Karpas-422 (cell line): ENCODE results near the gene TMEM135. TPM values are rescaled to one million over a fixed set of nuclear protein-coding genes. Genes with fewer than 3 reads are reported as not detected.

Source experiments
- DNase-seq: peaks from one replicate; pipeline ENCODE4 v3.0.0-alpha.2; 2015
- H2AFZ ChIP-seq: fragments of 200-600 bp; sonication (generic); 2 replicates; pipeline ENCODE4 v1.6.1; 2014; ENCODE audit warnings: antibody characterized with exemption, low read length, mixed read lengths
- H3K27ac ChIP-seq: fragments of 200-600 bp; sonication (generic); 2 replicates; pipeline ENCODE4 v1.5.1; 2014; ENCODE audit warnings: mild to moderate bottlenecking, low read length, moderate library complexity
- H3K27me3 ChIP-seq: fragments of 200-600 bp; sonication (generic); 2 replicates; pipeline ENCODE4 v1.6.1; 2014; ENCODE audit warnings: low read length, mixed read lengths
- H3K36me3 ChIP-seq: fragments of 200-600 bp; sonication (generic); 2 replicates; pipeline ENCODE4 v1.6.1; 2014; ENCODE audit warnings: low read length, mixed read lengths; ENCODE audit not compliant: insufficient read depth
- H3K4me1 ChIP-seq: fragments of 200-600 bp; sonication (generic); 2 replicates; pipeline ENCODE4 v1.6.1; 2014; ENCODE audit warnings: mild to moderate bottlenecking, low read length, mixed read lengths
- H3K4me2 ChIP-seq: fragments of 200-600 bp; sonication (generic); 2 replicates; pipeline ENCODE4 v1.6.1; 2014; ENCODE audit warnings: low read length, low read depth, mild to moderate bottlenecking; ENCODE audit not compliant: poor library complexity, severe bottlenecking
- H3K4me3 ChIP-seq: fragments of 200-600 bp; sonication (generic); 2 replicates; pipeline ENCODE4 v1.5.1; 2014; ENCODE audit warnings: mild to moderate bottlenecking, antibody characterized with exemption, low read length, mixed read lengths
- H3K79me2 ChIP-seq: fragments of 200-600 bp; sonication (generic); 2 replicates; pipeline ENCODE4 v1.6.1; 2014; ENCODE audit warnings: mild to moderate bottlenecking, low read length, mixed read lengths
- H3K9ac ChIP-seq: fragments of 200-600 bp; sonication (generic); 2 replicates; pipeline ENCODE4 v1.6.0; 2014; ENCODE audit warnings: low read length
- H3K9me2 ChIP-seq: fragments of 200-600 bp; sonication (generic), shearing (Covaris generic); replicated peaks from 2 replicates; pipeline ENCODE4 v1.6.0; 2014; ENCODE audit warnings: mild to moderate bottlenecking, low read length, moderate library complexity; ENCODE audit not compliant: insufficient read depth
- H3K9me3 ChIP-seq: fragments of 300-700, 200-600 bp; sonication (generic); 2 replicates; pipeline ENCODE4 v1.6.1; 2014; ENCODE audit warnings: low read length, mixed read lengths
- H4K20me1 ChIP-seq: fragments of 200-600 bp; sonication (generic); 2 replicates; pipeline ENCODE4 v1.6.1; 2014; ENCODE audit warnings: mild to moderate bottlenecking, antibody characterized with exemption, low read length, low read depth; ENCODE audit not compliant: insufficient read depth
- total RNA-seq: library from RNA; depleted of rRNA; stranded (reverse); fragments of >200 nt; shearing (Covaris generic); gene quantifications from 2 replicates; pipeline ENCODE4 v1.2.3, GENCODE V29; 2014; ENCODE audit warnings: low replicate concordance

Gene TMEM135
- total RNA-seq, 1 experiment from 2014 or later, result 228 TPM

DNA sequence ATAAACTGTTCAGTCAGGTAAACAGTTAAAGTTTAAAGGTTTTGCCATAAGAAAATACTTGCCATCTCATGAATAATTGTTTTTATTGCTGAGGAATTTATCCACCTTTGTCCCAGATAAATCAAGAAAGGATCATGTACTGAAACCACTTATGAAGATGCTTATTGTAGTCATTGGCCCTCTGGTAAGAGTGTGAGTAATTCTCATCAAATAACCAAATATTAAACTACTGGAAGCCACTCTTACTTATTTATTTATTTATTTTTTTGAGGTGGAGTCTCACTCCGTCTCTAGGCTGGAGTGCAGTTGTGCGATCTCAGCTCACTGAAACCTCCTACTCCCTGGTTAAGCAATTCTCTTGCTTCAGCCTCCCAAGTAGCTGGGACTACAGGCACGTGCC is 35.1 kb downstream of the TMEM135 start:
- Histone ChIP-seq H3K27me3 (no peaks in the 10 kb centered on the region), H3K9me2 (no peaks in the 10 kb centered on the region), H3K4me2 (no peak overlapping the region), H2AFZ (no peak overlapping the region), H3K4me3 (no peak overlapping the region), H3K4me1 (no peaks in the 10 kb centered on the region), H3K36me3 (peaks cover 73% of the 10 kb centered on the region), H3K9me3 (no peaks in the 10 kb centered on the region), H3K79me2 (peaks cover 83% of the 10 kb centered on the region), H3K27ac (no peak overlapping the region), H4K20me1 (no peaks in the 10 kb centered on the region), H3K9ac (no peak overlapping the region)
- no peak for DNase-seq

DNA sequence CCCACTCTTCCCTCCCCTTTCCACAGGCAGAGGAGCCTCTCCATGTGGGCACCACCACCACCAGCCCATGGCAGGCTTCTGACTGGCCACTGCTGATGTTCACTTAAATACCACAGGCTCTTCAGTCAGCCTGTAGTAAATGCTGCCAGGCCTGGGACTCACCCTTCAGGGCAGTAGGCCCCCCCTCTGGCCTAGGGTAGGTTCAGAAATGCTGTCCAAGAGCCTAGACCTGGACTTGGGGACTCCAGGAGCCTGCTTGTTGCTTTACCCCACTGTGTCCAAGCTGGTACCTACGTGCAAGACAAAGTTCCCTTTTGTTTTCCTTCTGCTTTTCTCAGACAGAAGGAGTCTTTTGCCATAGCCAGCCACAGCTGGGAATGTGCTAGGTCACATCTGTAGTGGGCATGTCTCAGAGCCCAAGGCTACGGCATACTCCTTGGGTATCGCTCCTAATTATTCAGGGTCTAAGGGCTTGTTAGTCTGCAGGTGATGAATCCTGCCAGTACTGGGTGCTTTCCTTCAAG is 38.6 kb downstream of the TMEM135 start:
- Histone ChIP-seq H3K9ac (no peak overlapping the region), H3K9me2 (no peaks in the 10 kb centered on the region), H3K4me2 (no peak overlapping the region), H3K27me3 (no peaks in the 10 kb centered on the region), H3K36me3 (peaks cover 66% of the 10 kb centered on the region), H3K27ac (no peak overlapping the region), H3K4me3 (no peak overlapping the region), H3K4me1 (peaks cover 5% of the 10 kb centered on the region; the same call in 1 of the 2 replicates), H3K9me3 (no peaks in the 10 kb centered on the region), H2AFZ (no peak overlapping the region), H3K79me2 (peaks cover 84% of the 10 kb centered on the region), H4K20me1 (no peaks in the 10 kb centered on the region)
- no peak for DNase-seq

DNA sequence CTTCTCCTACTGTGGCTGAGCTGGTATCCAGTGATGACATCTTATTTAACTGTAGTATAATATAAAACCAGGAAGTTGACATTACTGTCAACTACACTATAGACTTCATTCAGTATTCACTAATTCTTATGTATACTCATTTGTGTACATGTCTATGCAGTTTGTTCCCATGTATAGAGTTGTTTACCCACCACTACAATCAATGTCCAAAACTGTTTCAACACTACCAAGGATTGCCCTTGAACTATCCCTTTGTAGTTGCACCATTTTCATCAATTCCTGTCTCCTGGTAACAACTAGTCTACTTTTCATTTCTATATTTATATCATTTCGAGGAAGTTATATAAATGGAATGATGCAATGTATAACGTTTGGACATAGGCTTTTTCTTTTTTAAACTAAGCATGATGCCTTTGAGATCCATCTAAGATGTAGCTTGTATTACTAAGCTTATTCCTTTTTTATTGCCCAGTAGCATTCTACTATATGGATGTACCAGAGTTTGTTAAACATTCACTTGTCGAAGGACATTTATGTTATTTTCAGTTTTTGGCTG is 39.2 kb downstream of the TMEM135 start:
- H3K9me2 ChIP-seq, result no peaks in the 10 kb centered on the region
- no peak overlapping the region for H2AFZ ChIP-seq
- H4K20me1 ChIP-seq, result no peaks in the 10 kb centered on the region
- H3K9me3 ChIP-seq, result no peaks in the 10 kb centered on the region
- peaks cover 11% of the 10 kb centered on the region; the same call in 1 of the 2 replicates for H3K4me1 ChIP-seq
- DNase-seq, result no peak
- peaks cover 85% of the 10 kb centered on the region for H3K79me2 ChIP-seq
- no peak overlapping the region for H3K4me2 ChIP-seq
- H3K27ac ChIP-seq, result no peak overlapping the region
- H3K27me3 ChIP-seq, result no peaks in the 10 kb centered on the region
- peaks cover 68% of the 10 kb centered on the region for H3K36me3 ChIP-seq
- no peak overlapping the region for H3K9ac ChIP-seq
- no peak overlapping the region for H3K4me3 ChIP-seq

DNA sequence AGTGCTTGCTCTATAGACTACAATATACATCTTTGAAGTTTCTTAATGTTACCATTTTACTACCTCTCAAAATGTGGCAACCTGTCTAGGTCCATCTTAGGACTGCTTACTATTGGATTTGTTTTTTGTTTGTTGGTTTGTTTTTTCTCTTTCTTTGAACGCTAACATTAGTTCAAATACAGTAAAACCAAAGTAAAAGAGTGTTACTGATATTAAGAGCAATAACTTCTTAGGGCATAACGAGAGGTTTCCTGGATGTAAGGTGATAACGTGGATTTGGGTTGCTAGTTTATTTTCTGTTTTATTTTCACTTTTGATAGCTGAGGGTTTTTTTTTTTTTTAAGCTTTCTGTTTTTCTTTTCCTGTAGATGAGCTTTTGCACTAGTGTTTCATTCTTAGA is 43.6 kb downstream of the TMEM135 start:
- DNase-seq, result no peak
- Histone ChIP-seq H4K20me1 (no peaks in the 10 kb centered on the region), H3K36me3 (peaks cover 73% of the 10 kb centered on the region), H3K4me3 (no peak overlapping the region), H3K4me2 (peak overlapping the region; percentile 4), H3K9ac (no peak overlapping the region), H3K79me2 (peaks cover 96% of the 10 kb centered on the region), H3K27ac (no peak overlapping the region), H3K4me1 (peaks cover 13% of the 10 kb centered on the region; the same call in 1 of the 2 replicates), H2AFZ (no peak overlapping the region), H3K9me2 (no peaks in the 10 kb centered on the region), H3K9me3 (peaks cover 11% of the 10 kb centered on the region), H3K27me3 (no peaks in the 10 kb centered on the region)

DNA sequence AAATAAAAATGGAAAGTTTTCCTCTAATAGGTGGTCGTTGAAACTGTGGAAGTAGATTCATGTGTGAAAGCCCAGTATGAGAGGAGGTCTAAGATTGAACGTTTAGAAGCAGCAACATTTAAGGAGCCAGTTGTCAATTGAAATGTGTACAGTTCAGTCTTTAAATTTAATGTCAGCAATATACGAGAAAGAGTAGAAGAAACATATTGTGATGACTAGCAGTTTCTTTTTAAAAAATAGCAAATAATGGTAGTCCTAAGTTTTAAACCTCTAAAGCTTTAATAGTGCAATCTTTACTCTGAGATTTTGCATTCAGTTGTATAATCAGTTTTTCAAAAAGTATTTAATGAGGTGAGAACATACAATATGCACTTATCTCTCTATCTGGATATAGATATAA is 44.9 kb downstream of the TMEM135 start:
- no peak overlapping the region for H2AFZ ChIP-seq

DNA sequence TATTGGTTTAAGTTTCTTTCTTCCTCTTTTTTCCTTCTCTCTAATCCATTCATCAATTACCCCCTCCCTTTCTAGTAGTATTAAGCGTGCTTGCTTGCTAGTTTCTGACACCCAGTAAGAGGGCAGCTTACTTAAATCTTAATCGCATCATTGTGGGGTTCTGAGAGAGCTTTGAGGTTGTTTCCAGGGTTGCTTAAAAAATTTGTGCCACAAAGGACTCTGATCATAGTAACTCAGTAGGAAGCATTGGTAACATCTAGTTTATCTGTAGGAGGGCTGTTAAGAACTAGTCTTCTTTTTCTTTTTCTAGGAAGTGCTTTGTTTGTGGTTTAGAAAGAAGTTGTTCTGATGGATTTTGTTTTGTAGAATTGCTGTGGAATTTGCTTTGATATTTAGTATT is 45.3 kb downstream of the TMEM135 start:
- Histone ChIP-seq H3K4me1 (peaks cover 13% of the 10 kb centered on the region; the same call in 1 of the 2 replicates), H4K20me1 (no peaks in the 10 kb centered on the region), H3K79me2 (peaks cover 96% of the 10 kb centered on the region), H2AFZ (no peak overlapping the region), H3K9me3 (peaks cover 20% of the 10 kb centered on the region), H3K9me2 (no peaks in the 10 kb centered on the region), H3K36me3 (peaks cover 71% of the 10 kb centered on the region), H3K4me3 (no peak overlapping the region), H3K27ac (no peak overlapping the region), H3K27me3 (no peaks in the 10 kb centered on the region), H3K9ac (no peak overlapping the region), H3K4me2 (no peak overlapping the region)
- no peak for DNase-seq

More for the DNA sequence above, 44.9 kb downstream of the TMEM135 start:
- Histone ChIP-seq H3K27ac (no peak overlapping the region), H3K9me3 (peaks cover 19% of the 10 kb centered on the region), H3K36me3 (peaks cover 72% of the 10 kb centered on the region), H3K9me2 (no peaks in the 10 kb centered on the region), H3K27me3 (no peaks in the 10 kb centered on the region), H3K9ac (no peak overlapping the region), H3K4me2 (no peak overlapping the region), H3K4me1 (peaks cover 13% of the 10 kb centered on the region; the same call in 1 of the 2 replicates), H3K79me2 (peaks cover 96% of the 10 kb centered on the region), H3K4me3 (no peak overlapping the region), H4K20me1 (no peaks in the 10 kb centered on the region)
- DNase-seq, result no peak

DNA sequence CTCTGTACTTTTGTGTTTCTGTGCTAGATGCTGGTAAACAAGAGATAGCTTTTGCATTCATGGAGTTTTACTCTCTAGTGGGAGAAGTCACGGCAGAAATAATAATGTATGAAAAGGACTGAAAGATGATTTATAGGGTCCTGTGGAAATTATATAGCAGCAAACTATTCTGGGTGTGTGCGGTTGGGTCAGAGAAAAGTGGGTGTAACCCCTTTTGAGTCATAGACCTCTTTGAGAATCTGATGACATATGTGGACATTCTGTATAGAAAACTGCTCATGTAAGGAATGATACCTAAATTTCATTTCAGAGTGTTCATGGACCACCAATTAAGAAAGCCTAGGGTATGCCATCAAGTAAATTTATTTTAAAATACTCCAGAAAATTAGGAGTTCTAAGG is 54.4 kb downstream of the TMEM135 start:
- Histone ChIP-seq H3K4me2 (no peak overlapping the region), H3K4me3 (no peak overlapping the region), H4K20me1 (no peaks in the 10 kb centered on the region), H3K4me1 (peaks cover under 1% of the 10 kb centered on the region; the same call in 1 of the 2 replicates), H3K9ac (no peak overlapping the region), H3K9me2 (no peaks in the 10 kb centered on the region), H3K79me2 (peaks cover 84% of the 10 kb centered on the region), H3K9me3 (peaks cover 14% of the 10 kb centered on the region), H2AFZ (no peak overlapping the region), H3K27ac (no peak overlapping the region), H3K27me3 (no peaks in the 10 kb centered on the region), H3K36me3 (peaks cover 68% of the 10 kb centered on the region)
- no peak for DNase-seq

DNA sequence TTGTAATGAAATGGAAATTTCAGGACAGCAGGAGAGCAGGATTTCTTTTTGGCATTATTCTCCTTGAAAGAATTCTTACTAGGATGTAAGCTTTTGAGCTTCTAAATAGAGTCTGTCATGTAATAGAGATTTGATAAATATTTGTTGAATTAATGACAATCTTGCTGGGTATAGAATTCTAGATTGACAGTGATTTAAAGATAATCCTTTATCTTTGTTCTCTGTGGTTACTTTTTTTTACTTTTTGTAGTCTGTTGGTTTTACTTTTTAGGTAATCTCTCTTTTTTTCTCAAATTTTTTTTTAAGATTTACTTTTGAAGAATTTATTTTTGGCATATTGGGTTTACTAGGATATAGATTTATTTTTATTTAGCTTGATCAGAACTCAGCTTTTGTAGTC is 54.8 kb downstream of the TMEM135 start:
- no peak overlapping the region for H3K27ac ChIP-seq
- H4K20me1 ChIP-seq, result no peaks in the 10 kb centered on the region
- H3K4me1 ChIP-seq, result peaks cover 3% of the 10 kb centered on the region
- H3K9me2 ChIP-seq, result no peaks in the 10 kb centered on the region
- H3K27me3 ChIP-seq, result no peaks in the 10 kb centered on the region
- no peak overlapping the region for H2AFZ ChIP-seq
- no peak overlapping the region for H3K9ac ChIP-seq
- peaks cover 84% of the 10 kb centered on the region for H3K79me2 ChIP-seq
- peaks cover 14% of the 10 kb centered on the region for H3K9me3 ChIP-seq
- H3K4me2 ChIP-seq, result no peak overlapping the region
- H3K4me3 ChIP-seq, result no peak overlapping the region
- no peak for DNase-seq
- peaks cover 66% of the 10 kb centered on the region for H3K36me3 ChIP-seq
